ENCODE measurements around the gene ATF7IP2.
"Not testable (repeated sequence)": the region's sequence is repeated elsewhere in the genome, so short reads cannot be mapped to it uniquely, and the experiment has no call there.

ATF7IP2 gene, protein sequence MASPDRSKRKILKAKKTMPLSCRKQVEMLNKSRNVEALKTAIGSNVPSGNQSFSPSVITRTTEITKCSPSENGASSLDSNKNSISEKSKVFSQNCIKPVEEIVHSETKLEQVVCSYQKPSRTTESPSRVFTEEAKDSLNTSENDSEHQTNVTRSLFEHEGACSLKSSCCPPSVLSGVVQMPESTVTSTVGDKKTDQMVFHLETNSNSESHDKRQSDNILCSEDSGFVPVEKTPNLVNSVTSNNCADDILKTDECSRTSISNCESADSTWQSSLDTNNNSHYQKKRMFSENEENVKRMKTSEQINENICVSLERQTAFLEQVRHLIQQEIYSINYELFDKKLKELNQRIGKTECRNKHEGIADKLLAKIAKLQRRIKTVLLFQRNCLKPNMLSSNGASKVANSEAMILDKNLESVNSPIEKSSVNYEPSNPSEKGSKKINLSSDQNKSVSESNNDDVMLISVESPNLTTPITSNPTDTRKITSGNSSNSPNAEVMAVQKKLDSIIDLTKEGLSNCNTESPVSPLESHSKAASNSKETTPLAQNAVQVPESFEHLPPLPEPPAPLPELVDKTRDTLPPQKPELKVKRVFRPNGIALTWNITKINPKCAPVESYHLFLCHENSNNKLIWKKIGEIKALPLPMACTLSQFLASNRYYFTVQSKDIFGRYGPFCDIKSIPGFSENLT

DNA sequence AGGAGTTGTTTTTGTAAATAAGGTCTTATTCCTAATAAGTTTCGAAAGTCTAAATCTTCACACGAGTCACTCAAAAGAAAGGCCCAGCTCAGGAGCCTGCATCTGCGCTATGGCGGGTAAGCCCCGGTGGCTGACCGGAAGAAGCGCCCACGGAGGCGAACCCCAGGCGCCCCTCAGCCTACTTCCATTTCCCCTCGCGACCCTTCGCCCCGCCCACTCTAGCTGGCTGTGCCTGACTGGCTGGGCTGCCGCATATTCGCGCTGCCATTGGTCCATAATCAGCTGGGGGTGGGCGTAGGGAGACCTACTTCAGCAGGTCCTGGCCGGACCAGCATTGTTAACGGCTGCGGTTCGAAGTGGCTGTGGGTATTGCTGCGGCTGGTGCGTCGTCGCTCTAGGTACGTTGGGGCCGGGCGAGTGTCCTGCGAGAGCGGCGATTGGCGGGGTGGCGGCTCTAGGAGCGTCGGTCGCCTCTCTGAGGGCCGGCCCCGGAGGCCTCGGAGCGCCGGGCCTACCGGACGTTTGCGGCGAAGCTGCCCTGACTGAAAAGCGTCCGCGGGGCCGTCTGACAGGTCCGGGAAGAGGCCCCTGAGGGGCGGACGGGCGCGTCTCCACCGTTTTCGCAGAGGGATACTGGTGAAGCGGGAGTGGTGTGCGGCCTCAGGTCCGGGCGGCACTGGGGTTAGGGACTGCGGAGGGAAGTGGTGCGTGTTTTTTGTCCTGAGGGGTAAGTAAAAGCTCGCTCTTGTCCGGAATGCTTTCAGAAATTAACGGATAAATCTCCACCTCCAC is at the start of gene ATF7IP2:
ATF7IP2 (plus strand) TSS at position 337 of the 792 bp plus-strand sequence. CDS start 44,560 bp downstream, outside the sequence.
- DNase-seq = no peak

DNA sequence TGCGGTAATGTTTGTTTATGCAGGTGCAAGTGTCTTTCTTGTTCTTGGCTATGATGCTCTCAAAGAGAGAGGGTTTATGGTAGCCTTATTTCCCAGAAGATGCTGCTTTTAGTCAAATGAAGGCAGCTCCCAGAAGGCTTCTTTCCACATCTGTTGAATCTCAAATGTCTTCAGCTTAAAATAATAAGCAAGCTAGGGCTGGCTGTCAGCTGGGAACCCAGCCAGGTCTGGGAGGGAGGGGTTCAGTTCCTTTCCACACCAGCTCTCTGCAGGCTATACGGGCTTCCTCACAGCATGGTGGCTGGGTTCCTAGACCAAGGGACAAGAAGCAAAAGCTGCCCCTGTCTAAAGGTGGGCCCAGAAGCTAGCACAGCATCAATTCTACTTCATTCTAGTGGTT is 47.4 kb upstream of the ATF7IP2 start:
- DNase-seq = no peak

DNA sequence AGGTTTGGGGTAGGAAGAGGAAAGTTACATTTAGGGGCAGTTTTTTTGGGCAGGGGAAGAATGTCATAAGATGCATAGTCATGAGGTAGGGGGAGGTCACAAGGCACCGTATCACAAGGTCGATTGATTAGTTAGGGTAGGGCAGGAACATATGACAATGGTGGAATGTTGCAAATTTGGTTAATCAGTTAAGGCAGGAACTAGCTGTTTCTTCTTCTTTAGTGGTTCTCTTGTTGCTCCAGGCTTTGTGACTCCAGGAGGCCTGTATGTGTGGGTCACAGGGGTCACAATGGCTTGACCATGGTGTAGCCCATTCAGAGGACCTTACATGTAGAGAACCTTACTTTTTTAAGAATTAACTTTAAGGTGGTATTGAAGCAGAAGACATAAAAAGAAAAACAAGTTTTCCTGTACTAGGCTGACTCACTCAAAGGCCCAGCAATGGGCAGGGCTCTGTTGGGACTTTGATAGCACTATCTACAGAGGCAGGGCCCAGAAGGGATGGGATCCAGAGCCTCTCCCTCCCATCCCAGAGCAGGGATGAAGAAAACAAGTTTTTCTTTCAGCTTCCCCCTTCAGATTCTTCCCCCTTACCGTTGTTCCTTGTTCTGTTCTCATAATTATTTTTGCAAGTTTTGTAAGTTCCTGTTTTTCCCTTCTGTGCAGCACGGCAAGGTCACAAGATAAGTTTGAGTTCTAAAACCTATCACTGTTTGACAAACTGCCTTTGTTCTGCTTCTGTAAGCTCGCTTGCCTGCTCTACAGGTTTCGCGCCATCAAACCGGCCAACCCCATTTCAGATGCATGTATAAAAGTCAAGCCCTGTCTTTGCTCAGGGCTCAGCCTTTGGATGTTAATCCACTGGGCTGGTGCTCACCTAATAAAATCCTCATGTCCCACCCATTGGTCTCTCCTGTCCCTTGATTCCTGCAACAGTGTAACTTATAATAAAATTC is 45.8 kb upstream of the ATF7IP2 start:
- no peak for DNase-seq

DNA sequence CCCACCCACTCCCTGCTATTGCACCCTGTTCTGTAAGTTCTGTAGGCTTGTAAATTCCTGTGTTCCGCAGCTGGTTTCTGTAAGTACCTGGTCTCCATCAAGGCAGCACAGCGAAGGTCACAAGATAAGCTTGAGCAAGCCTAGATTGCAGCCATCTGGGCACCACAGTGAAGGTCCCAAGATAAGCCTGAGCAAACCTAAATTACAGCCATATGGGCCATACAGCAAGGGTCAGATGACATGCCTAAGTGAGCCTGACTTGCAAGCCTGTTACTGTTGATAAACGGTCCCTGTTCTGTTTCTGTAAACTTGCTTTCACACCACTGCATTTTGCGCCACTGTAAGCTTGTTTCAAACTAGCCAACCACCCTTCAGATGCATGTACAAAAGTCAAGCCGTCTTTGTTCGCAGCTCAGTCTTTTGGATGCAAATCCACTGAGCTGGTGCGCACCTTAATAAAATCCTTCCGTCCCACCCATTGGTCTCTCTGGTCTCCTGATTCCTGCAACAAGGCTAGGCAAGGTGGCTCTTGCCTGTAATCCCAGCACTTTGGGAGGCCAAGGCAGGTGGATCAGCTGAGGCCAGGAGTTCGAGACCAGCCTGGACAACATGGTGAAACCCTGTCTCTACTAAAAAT is 42.6 kb upstream of the ATF7IP2 start:
- DNase-seq = no peak

DNA sequence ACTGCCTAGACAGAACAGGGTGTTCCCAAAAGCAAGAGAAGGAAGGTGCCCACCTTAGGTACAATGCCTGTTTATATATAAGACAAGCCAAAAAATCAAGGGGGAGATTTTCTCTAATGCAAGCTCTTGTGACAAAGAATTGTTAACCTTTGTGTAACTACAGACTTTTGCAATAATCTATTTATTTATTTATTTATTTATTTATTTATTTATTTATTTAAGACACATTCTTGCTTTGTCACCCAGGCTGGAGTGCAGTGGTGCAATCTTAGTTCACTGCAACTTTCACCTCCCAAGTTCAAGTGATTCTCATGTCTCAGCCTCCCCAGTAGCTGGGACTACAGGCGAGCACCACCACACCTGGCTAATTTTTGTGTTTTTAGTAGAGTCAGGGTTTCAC is 41.2 kb upstream of the ATF7IP2 start:
- DNase-seq = not testable (repeated sequence)

DNA sequence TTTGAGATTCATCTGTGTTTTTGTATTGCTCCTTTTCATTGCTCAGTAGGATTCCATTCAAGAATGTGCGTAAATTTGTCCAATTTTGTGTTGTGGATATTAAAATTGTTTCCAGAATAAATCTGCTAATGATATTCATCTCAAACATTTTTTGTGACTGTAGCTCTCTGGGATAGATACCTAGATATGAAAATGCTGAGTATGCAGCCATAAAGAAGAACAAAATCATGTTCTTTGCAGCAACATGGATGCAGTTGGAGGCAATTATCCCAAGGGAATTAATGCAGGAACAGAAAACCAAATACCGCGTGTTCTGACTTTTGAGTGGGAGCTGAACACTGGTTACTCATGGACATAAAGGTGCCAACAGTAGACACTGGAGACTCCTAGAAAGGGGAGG is 40.2 kb upstream of the ATF7IP2 start:
- no peak for DNase-seq

DNA sequence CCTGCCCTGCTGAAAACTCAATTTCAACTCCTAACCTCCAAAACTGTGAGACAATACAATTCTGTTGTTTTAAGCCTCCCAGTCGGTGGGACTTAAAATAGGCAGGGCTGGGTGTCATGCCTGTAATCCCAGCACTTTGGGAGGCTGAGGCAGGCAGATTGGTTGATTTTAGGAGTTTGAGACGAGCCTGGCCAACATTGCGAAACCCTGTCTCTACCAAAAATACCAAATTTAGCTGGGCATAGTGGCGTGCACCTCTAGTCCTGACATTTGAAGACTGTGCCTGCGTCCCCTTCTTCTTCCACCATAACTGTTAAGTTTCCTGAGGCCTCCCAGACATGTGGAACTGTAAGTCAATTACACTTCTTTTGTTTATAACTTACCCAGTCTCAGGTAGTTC is 36.0 kb upstream of the ATF7IP2 start:
- DNase-seq = no peak

DNA sequence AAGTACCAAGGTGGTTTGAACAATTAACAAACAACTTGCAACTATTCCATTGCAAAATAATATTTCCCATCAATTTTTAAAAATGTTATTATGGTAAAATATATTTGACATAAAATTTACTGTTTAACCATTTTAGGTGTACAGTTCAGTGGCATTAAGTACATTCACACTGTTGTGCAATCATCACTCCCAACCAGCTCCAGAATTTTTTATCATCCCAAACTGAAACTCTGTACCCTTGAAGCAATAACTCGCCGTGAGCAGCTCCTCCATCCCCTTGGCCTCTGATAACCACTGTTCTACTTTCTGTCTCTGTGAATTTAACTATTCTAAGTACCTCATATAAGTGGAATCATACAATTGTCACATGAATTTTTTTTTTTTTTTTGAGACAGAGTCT is 33.6 kb upstream of the ATF7IP2 start:
- no peak for DNase-seq

DNA sequence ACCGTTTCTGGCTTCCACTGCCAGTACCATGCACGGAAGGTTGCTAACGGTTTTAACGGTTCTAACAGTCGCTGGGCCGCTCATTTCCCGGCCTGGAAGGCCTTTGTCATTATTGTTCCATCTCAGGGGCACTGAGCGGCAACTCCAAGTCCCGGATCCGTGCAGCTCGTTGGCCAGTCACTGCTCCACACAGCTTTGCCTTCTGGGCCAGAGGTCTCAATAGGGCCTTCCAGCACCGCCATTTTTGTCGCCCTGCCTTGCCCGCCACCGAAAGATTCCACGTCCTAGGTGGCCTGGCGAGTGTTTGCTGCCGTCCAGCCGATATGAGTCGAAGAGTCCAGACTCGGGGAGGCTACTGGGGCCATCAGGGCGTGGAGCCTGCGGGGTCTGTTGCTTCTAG is 30.3 kb upstream of the ATF7IP2 start:
- no peak for DNase-seq

DNA sequence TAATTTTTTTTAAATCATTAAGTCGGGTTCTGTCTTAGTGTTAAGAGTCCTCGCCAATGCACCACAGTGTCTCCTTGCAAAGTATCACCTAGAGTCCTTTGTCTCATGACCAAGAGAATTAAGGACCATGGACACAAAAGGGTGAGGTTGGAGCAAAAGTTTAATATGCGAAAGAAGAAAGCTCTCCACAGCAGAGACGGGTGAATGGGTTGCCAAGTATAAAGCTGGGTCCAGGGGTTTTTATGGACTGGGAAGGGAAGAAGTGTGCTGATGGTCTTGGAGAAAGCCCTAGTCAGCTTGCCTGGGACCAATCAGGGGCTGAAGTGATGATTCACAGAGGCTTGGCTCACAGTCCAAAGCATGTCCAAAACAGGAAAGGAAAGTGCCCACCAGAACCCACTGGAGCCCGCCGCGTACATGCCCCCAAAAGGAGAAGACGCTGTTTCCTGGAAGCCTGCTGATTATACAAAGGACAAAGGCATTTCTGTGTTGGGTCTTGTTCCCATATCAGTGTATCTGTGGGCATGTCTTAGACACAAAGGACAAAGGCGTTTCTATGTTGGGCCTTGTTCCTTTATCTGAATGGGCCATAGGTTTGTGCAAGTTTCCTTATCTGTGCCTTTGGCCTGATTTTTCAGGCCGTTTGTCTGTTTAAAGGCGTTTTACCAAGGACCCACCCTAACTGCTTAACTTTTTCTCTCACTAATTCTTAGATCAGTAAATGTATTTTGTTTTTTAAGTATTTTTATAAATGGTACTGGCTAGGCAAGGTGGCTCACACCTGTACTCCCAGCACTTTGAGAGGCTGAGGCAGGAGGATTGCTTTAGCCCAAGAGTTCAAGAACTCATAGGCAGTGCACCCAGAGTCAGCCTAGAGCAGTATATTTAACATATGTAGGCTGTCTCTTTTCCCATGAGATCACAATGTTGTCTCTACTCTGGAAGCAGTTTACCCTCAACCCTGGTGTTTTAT is 28.7 kb upstream of the ATF7IP2 start:
- no peak for DNase-seq

DNA sequence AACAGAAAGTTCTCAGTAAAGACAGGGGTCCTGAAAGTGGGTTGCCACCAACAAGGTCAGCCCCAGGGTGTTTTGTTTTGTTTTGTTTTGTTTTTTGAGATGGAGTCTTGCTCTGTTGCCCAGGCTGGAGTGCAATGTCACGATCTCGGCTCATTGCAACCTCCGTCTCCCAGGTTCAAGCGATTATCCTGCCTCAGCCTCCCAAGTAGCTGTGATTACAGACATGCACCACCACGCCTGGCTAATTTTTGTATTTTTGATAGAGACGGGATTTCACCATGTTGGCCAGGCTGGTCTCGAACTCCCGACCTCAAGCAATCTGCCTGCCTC is 24.1 kb upstream of the ATF7IP2 start:
- DNase-seq = not testable (repeated sequence)

DNA sequence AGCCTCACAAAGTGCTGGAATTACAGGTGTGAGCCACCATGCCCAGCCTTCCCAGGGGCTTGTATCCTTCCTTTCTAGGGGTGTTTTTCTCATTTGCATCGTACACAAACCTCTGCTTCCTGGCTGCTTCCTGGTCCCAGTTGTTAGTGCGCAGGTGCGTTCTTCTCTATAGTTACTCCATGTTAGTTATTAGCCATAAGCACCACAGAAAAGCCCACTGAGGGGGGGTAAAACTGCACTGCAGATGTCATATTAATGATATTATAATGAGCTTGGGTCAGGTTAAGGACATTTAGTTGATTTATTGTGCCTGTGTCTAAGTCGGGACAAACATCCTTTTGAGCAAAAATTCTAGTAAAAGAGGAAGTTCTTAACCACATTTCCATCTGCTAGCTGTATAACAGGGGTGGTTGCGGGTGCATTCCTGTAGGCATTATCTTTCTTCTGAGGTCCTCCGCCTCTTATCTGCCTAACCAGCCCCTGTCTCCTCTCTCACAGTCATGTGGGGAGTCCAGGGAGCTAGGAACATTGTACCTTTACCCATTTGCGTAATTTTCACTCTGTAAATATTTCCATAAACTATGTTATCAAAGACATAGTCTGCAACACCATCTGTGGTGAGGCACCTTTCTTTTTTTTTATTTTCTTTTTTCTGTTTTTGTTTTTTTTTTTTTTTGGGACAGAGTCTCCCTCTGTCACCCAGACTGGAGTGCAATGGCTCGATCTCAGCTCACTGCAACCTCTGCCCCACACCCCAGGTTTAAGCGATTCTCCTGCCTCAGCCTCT is 23.6 kb upstream of the ATF7IP2 start:
- no peak for DNase-seq

DNA sequence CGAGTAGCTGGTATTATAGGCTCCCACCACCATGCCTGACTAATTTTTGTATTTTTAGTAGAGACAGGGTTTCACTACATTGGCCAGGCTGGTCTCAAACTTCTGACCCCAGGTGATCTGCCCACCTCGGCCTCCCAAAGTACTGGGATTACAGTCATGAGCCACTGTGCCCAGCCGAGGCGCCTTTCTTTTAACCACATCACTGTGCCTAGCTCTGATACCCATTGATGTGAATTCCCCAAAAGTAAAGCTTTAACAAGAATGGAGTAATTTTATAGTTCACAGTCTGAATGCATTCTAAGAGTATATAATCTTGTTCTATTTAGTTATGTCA is 23.0 kb upstream of the ATF7IP2 start:
- not testable (repeated sequence) for DNase-seq

DNA sequence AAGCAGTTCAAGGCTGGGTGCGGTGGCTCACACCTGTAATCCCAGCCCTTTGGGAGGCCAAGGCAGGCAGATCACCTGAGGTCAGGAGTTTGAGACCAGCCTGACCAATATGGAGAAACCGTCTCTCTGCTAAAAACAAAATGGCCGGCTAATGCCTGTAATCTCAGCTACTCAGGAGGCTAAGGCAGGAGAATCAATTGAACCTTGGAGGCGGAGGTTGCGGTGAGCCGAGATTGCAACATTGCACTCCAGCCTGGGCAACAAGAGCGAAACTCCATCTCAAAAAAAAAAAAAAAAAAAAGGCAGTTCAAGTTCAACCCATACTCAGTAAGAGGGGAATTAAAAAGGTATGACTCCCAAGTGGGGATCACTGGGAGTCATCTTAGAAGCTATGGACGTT is 19.2 kb upstream of the ATF7IP2 start:
- DNase-seq = not testable (repeated sequence)

DNA sequence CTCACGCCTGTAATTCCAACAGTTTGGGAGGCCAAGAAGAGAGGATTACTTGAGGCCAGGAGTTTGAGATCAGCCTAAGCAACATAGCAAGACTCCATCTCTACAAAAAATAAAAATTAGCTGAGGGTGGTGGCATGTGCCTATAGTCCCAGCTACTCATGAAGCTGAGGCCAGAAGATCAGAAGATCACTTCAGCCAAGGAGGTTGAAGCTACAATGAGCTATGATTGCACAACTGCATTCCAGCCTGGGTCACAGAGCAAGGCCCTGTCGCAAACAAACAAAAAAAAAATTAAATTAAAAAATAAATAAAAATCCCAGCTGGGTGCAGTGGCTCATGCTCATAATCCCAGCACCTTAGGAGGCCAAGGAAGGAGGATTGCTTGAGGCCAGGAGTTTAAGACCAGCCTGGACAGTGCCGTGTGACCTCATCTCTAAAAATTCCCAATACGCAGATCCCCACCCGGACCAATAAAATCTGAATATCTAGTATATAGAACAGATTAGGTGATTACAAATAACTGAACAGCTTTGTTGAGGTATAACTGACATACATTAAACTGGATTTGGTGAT is 18.2 kb upstream of the ATF7IP2 start:
- no peak for DNase-seq

DNA sequence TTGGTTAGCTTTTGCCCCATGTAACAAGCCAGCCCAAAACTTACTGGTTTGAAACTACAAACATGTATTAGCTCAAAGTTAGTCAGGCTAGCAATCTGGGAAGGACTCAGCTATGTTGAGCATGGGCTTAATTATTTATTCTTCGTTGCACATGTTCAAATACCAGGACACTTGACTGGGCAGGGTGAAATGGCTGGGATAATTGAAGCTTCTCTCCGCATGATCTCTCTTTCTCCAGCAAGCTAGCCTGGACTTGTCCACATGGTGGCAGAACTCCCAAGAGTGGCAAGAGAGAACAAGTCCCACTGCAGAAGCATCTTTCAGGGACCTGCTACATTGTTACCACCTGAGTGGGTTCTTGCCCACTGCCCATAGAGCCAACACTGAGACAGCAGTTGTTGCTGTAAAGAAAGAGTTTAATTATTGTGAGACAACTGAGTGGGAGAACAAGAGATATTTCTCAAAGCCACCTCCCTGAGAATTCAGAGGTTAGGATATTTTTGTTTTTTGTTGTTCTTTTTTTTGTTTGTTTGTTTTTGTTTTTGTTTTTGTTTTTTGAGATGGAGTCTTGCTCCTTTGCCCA is 16.8 kb upstream of the ATF7IP2 start:
- no peak for DNase-seq

DNA sequence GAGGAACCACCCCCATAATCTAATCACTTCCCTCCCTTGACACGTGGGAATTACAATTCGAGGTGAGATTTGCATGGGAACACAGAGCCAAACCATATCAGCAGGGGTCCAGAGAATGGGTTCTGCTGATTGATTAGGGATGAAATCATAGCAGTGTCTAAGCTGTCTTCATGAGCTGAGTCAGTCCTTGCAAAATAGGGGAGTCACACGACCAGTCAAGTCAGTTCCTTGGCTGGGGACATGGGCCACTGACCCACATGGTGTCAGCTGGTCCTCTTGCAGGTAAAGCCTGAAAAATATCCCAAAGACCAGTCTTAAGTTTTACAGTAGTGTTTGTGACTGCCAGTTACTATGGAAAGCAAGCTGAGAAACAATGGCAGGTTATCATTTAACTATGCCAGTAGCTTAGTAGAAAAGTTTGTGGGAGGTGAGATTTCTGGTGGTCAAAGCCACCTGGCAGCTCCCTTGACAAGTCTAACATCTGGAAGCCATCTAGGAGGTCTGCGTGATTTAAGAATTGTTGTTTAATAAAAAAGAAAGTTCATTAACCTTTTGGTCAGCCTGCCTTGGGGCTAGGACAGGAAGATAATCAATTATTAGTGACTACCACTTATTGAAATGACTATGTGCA is 15.7 kb upstream of the ATF7IP2 start:
- no peak for DNase-seq

DNA sequence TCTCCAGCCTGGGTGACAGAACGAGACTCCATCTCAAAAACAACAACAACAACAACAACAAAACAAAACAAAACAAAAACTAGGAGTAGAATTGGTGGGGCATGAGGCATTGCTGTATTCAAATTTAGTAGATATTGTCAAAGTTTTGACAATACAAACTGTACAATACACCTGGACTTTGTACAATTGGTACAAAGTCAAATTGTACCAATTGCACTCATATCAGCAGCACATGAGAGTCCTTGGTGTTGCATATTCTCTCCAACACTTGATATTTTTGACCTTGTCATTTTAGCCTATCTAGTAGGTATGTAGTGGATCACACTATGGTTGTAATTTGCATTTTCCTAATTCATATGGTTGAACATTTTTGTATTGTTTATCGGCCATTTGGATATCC is 14.3 kb upstream of the ATF7IP2 start:
- DNase-seq = no peak

DNA sequence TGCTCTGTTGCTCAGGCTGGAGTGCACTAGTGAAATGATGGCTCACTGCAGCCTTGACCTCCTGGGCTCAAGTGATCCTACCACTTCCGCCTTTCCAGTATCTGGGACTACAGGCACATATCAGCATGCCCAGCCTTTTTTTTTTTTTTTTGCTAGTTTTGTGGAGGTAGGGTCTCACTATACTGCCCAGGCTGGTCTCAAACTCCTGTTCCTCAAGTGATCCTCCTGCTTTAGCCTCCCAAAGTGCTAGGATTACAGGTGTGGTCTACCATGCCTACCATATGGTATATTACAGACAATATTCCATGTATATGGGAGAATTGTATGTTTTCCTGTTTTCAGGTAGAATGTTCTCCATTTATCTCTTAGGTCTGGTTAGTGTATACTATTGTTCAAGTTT is 12.3 kb upstream of the ATF7IP2 start:
- no peak for DNase-seq
